Measurements from ENCODE around the gene RAVER1. TPM values are rescaled to one million over a fixed set of nuclear protein-coding genes. Genes with fewer than 3 reads are reported as not detected.

Gene RAVER1
- total and polyA plus RNA-seq, 10 of the 15 experiments (the other 5 are each of a cell fraction or from before 2014, with no cell fraction given) = 0.03 to 87.0 (median 12.1) TPM

GRCh38 chr19:10332965-10333757, at the start of gene RAVER1 (continued):
- TF ChIP-seq PBX3 (IDR thresholded peaks at IDR 0.05; ENCODE audit: insufficient replicate concordance, low read depth, low read length) (no peak), E4F1 (IDR thresholded peaks at IDR 0.05; ENCODE audit: borderline replicate concordance, partially characterized antibody) (peak; percentile 70), LARP7 (IDR thresholded peaks at IDR 0.05) (peak; percentile 42; the same call in 1 of the 2 replicates), SRF (IDR thresholded peaks at IDR 0.05; ENCODE audit: low read depth in 2 of 2, low read length in 2 of 2) (0 out of 4 replicates have a peak, but pooled peaks of 1 of the 2 experiments have one; percentile 6), SREBF2 (IDR thresholded peaks at IDR 0.05; ENCODE audit: low read length) (no peak), ZBTB4 (CRISPR knock-in tag; IDR thresholded peaks at IDR 0.05) (no peak), ETV6 (conservative IDR thresholded peaks at IDR 0.05 in 1 of 2, IDR thresholded peaks at IDR 0.05 in 1 of 2; ENCODE audit: borderline replicate concordance in 1 of 2, low read depth in 1 of 2) (no peak), POLR2AphosphoS5 (IDR thresholded peaks at IDR 0.05; ENCODE audit: low read length) (peak; percentile 85), PKNOX1 (IDR thresholded peaks at IDR 0.05) (peak; percentile 12; the same call in 1 of the 2 replicates), ELK1 (IDR thresholded peaks at IDR 0.05; ENCODE audit: low read depth, low read length) (peak; percentile 19; the same call in 1 of the 2 replicates), GABPA (IDR thresholded peaks at IDR 0.05; ENCODE audit: low read depth) (no peak), PAX5 (IDR thresholded peaks at IDR 0.05; ENCODE audit: borderline replicate concordance, low read depth, low read length) (0 out of 2 replicates have a peak, but pooled peaks have one; percentile 7), ZZZ3 (IDR thresholded peaks at IDR 0.05; ENCODE audit: control insufficient read depth, insufficient read length, low read depth) (no peak), SMC3 (IDR thresholded peaks at IDR 0.05; ENCODE audit: borderline replicate concordance, low read length) (0 out of 2 replicates have a peak, but pooled peaks have one; percentile 2), IRF4 (IDR thresholded peaks at IDR 0.05; ENCODE audit: low read depth, low read length) (no peak), MTA3 (IDR thresholded peaks at IDR 0.05; ENCODE audit: borderline replicate concordance, low read length) (no peak), STAT3 (IDR thresholded peaks at IDR 0.05; ENCODE audit: low read depth, low read length) (no peak), BMI1 (IDR thresholded peaks at IDR 0.05; ENCODE audit: borderline replicate concordance) (peak; percentile 95), MTA2 (IDR thresholded peaks at IDR 0.05; ENCODE audit: low read depth) (no peak), EED (IDR thresholded peaks at IDR 0.05; ENCODE audit: low read depth) (peak; percentile 18; the same call in 1 of the 2 replicates)

Measured in GM12878 (cell line).